Thoracic aorta (tissue), 2 donors: ENCODE data around the gene GARNL3. TPM values are rescaled to one million over a fixed set of nuclear protein-coding genes. Genes with fewer than 3 reads are reported as not detected.
A peak's percentile ranks its signal among the peaks of the same experiment; 100 is the strongest.

Source experiments
- ATAC-seq: fragments of 150-250 bp; one replicate; pipeline ENCODE4 v1.8.0; 2017; ENCODE audit warnings: low read depth; ENCODE audit not compliant: insufficient number of reproducible peaks, low FRiP score
- DNase-seq: peaks from one replicate; pipeline ENCODE4 v3.0.0-alpha.2; 2020; ENCODE audit warnings: low spot score
- H3K27ac ChIP-seq, 2 donors: fragments of 200-600 bp; sonication (generic); 1 replicate in 1 of 2; 2 replicates in 1 of 2; pipeline ENCODE4 v1.5.1; 2016; ENCODE audit warnings: mild to moderate bottlenecking in 2 of 2, moderate library complexity in 2 of 2
- H3K27me3 ChIP-seq: fragments of 200-600 bp; sonication (generic); replicated peaks from 2 replicates; pipeline ENCODE4 v1.6.0; 2016; ENCODE audit warnings: mild to moderate bottlenecking; ENCODE audit not compliant: insufficient read depth
- H3K36me3 ChIP-seq: fragments of 200-600 bp; sonication (generic); one replicate; pipeline ENCODE4 v1.5.1; 2016
- H3K4me1 ChIP-seq, 2 donors: fragments of 200-600 bp; sonication (generic); 1 replicate in 1 of 2; 2 replicates in 1 of 2; pipeline versions ENCODE4 v1.5.1 to v1.6.0; 2016; ENCODE audit warnings: low read depth in 2 of 2, mild to moderate bottlenecking in 1 of 2; ENCODE audit not compliant: control insufficient read depth in 1 of 2
- H3K4me3 ChIP-seq: fragments of 200-600 bp; sonication (generic); 2 replicates; pipeline ENCODE4 v1.5.1; 2016; ENCODE audit warnings: mild to moderate bottlenecking
- H3K9me3 ChIP-seq: fragments of 200-600 bp; sonication (generic); 2 replicates; pipeline ENCODE4 v1.5.1; 2016
- CTCF ChIP-seq: fragments of 200-600 bp; sonication (generic); IDR thresholded peaks from one replicate; pipeline ENCODE4 v1.5.1; 2019; ENCODE audit warnings: antibody characterized with exemption
- total RNA-seq, 2 donors: library from RNA; depleted of rRNA; stranded (reverse); fragments of >200 nt; gene quantifications; one replicate each; pipeline versions ENCODE4 v1.1.0 to v1.2.3, GENCODE V29; 2016

GARNL3 gene
- total RNA-seq, 2 donors from 2014 or later: 59.3 to 63.4 TPM

DNA sequence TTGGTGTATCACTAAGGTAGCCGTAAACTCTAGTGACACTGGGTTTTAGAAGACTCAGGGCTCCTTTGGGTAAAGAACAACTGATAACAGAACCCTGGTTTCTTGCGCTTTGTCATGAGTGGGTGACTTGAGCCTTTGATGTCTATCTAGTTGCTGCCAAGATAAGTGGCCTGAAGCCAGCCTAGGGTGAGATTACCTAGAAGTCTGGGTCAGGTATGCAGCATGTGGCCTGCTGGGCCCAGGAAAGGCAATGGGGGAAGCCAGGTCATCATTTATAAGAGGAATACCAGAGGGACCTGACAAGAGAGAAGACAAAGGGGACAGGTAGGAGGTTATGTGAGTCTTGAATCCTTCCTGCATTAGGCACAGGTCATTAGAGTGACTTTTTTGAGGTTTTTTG is 23.2 kb upstream of the GARNL3 start:
- DNase-seq: no peak

GRCh38 chr9:127244609-127245601 is 19.7 kb upstream of the GARNL3 start:
- Histone ChIP-seq H3K27me3 (no peaks in the 10 kb centered on the region), H3K4me1 (peaks cover 0 to 14% of the 10 kb centered on the region in 2 donors), H3K4me3 (peak overlapping the region; percentile 68), H3K36me3 (peaks cover 5% of the 10 kb centered on the region), H3K27ac (peak overlapping the region; percentile 34 to 78), H3K9me3 (no peaks in the 10 kb centered on the region)
- DNase-seq (peak; percentile 97), ATAC-seq (peak; percentile 85)
- no peak for TF ChIP-seq CTCF

More for the DNA sequence above, 23.2 kb upstream of the GARNL3 start:
- Histone ChIP-seq H3K36me3 (peaks cover 5% of the 10 kb centered on the region), H3K4me3 (no peak overlapping the region), H3K4me1 (peaks cover 0 to 44% of the 10 kb centered on the region in 2 donors), H3K27me3 (no peaks in the 10 kb centered on the region), H3K27ac (no peak overlapping the region), H3K9me3 (no peaks in the 10 kb centered on the region)
- no peak for TF ChIP-seq CTCF
- no peak for ATAC-seq

DNA sequence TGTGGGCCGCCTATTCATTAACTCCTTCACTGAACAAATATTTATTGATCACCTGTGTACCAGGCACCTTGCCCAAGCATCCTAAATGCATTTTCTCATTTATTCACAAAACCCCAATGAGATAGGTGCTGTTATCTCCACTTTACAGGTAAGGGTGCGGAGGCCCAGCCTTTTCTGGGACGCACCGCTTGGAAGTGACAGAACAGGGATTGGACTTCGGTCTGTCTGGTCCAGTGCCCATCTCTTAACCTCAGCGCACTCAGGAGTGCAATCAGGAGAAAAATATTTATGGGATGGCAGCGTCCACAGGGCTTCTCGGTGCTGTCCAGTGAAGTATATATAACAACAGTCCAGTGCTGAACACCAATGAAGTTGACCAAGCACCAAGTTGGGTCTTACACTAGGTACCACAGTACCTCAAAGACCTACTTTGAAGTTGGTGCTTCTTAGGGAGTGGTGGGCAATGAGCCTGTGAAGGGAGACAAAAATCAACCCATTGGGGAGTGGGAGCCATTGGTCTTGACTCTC is 18.9 kb upstream of the GARNL3 start:
- Histone ChIP-seq H3K36me3 (peaks cover 5% of the 10 kb centered on the region), H3K4me1 (peaks cover under 1 to 22% of the 10 kb centered on the region in 2 donors), H3K4me3 (peak overlapping the region; percentile 68), H3K27ac (no peak overlapping the region), H3K9me3 (no peaks in the 10 kb centered on the region), H3K27me3 (no peaks in the 10 kb centered on the region)
- ATAC-seq: no peak
- no peak for TF ChIP-seq CTCF
- no peak for DNase-seq

- H3K4me1 ChIP-seq: peaks cover 2 to 36% of the 10 kb centered on the region in 2 donors
- TF ChIP-seq CTCF: no peak
- H3K27ac ChIP-seq: no peak overlapping the region
- no peaks in the 10 kb centered on the region for H3K9me3 ChIP-seq
- H3K4me3 ChIP-seq: no peak overlapping the region
- DNase-seq (no peak), ATAC-seq (no peak)
- peaks cover 5% of the 10 kb centered on the region for H3K36me3 ChIP-seq
- no peaks in the 10 kb centered on the region for H3K27me3 ChIP-seq
Measured at GRCh38 chr9:127248241-127248640, 16.3 kb upstream of the GARNL3 start.

- ATAC-seq: no peak
- H3K4me3 ChIP-seq: no peak overlapping the region
- no peak for TF ChIP-seq CTCF
- H3K27ac ChIP-seq: peak overlapping the region in 1 of 2 donors; percentile 56
- no peaks in the 10 kb centered on the region for H3K27me3 ChIP-seq
- no peaks in the 10 kb centered on the region for H3K36me3 ChIP-seq
- H3K9me3 ChIP-seq: no peaks in the 10 kb centered on the region
- H3K4me1 ChIP-seq: peaks cover 2 to 33% of the 10 kb centered on the region in 2 donors
- no peak for DNase-seq
Measured at GRCh38 chr9:127249877-127250276, 14.7 kb upstream of the GARNL3 start.
